ENCODE measurements around the gene PXK.

The PXK gene

DNA sequence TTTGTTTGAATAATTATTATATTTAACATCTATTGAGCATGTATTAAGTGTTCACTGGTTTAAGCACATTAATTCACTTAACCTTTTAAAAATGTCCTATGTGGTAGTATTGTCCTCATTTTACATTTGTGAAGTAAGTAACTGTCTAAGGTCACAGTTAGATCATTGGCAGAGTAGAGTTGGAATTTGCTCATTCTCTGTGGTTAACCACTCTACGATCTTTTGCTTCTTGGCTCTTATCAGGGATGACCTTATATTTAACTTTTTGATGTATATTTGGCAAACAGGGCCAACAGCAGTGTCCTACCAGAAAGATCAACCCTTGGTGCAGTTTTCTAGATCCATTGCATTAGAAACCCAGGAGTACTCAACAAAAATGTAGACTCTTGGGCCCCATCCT lies 34.0 kb downstream of the PXK start (continued):
- TF ChIP-seq GLI2 (tag by site-specific recombination; IDR thresholded peaks at IDR 0.05; ENCODE audit: borderline replicate concordance, low read depth) (no peak), ZNF223 (tag by site-specific recombination; IDR thresholded peaks at IDR 0.05) (no peak)

DNA sequence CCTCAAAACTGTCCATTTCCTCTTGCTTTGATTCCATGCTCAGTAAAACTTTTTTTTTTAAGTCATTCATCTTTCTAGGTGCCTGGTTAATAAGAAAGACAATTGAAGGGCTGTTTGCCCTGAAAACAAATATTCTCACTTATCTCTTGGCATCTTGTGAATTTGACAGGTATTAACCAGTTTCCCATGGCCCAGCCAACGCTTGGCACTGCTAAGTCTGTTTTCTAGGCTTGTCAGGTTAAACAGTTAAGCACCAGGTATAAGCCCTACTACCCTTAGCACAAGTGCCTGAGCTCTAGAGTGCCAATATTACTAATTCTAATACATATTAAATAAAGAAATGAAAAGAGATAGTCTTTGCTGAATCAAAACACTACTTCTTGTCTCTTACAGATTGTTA lies 36.3 kb downstream of the PXK start:
- CTCF ChIA-PET: interaction anchor here (1.0 kb wide), 1 partner anchor 159 kb away, joined by 3 read pairs; no protein-coding TSS in a partner anchor
- no peaks in the 10 kb centered on the region for H3K4me1 ChIP-seq (ENCODE audit: control insufficient read depth, insufficient read depth, low read length)

More for the DNA sequence above, 36.3 kb downstream of the PXK start:
- H3K27ac ChIP-seq (ENCODE audit: extremely low read depth, low read depth, low read length): no peak overlapping the region
- peaks cover 0 to 5% of the 10 kb centered on the region in 2 experiments; a peak in 1 of 3 replicates for H3K36me3 ChIP-seq (ENCODE audit: control insufficient read depth in 2 of 2, insufficient read depth in 1 of 2, low read length in 2 of 2)
- H3K4me3 ChIP-seq (ENCODE audit: low read depth, low read length): no peak overlapping the region
- no peaks in the 10 kb centered on the region for H3K9me3 ChIP-seq (ENCODE audit: control insufficient read depth, insufficient read depth, low read depth, low read length)
- TF ChIP-seq SETDB1 (IDR thresholded peaks at IDR 0.05; ENCODE audit: insufficient read length, low read length) (no peak), ZNF175 (tag by site-specific recombination; IDR thresholded peaks at IDR 0.05) (no peak), GLIS1 (tag by site-specific recombination; IDR thresholded peaks at IDR 0.05) (no peak), ZIC2 (tag by site-specific recombination; IDR thresholded peaks at IDR 0.05) (no peak), KLF10 (tag by site-specific recombination; IDR thresholded peaks at IDR 0.05) (no peak), ZNF555 (tag by site-specific recombination; conservative IDR thresholded peaks at IDR 0.05) (no peak), ZFHX2 (tag by site-specific recombination; conservative IDR thresholded peaks at IDR 0.05) (no peak), ZNF600 (tag by site-specific recombination; IDR thresholded peaks at IDR 0.05) (no peak), MEIS1 (CRISPR knock-in tag; IDR thresholded peaks at IDR 0.05; ENCODE audit: borderline replicate concordance) (no peak), HOXC10 (CRISPR knock-in tag; IDR thresholded peaks at IDR 0.05) (no peak), ZNF558 (tag by site-specific recombination; IDR thresholded peaks at IDR 0.05) (no peak), OSR2 (tag by site-specific recombination; IDR thresholded peaks at IDR 0.05) (no peak)
- TF ChIP-seq, protein P1, sequence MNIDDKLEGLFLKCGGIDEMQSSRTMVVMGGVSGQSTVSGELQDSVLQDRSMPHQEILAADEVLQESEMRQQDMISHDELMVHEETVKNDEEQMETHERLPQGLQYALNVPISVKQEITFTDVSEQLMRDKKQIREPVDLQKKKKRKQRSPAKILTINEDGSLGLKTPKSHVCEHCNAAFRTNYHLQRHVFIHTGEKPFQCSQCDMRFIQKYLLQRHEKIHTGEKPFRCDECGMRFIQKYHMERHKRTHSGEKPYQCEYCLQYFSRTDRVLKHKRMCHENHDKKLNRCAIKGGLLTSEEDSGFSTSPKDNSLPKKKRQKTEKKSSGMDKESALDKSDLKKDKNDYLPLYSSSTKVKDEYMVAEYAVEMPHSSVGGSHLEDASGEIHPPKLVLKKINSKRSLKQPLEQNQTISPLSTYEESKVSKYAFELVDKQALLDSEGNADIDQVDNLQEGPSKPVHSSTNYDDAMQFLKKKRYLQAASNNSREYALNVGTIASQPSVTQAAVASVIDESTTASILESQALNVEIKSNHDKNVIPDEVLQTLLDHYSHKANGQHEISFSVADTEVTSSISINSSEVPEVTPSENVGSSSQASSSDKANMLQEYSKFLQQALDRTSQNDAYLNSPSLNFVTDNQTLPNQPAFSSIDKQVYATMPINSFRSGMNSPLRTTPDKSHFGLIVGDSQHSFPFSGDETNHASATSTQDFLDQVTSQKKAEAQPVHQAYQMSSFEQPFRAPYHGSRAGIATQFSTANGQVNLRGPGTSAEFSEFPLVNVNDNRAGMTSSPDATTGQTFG (tag by site-specific recombination; IDR thresholded peaks at IDR 0.05; ENCODE audit: borderline replicate concordance): no peak
- TF ChIP-seq, protein P2, sequence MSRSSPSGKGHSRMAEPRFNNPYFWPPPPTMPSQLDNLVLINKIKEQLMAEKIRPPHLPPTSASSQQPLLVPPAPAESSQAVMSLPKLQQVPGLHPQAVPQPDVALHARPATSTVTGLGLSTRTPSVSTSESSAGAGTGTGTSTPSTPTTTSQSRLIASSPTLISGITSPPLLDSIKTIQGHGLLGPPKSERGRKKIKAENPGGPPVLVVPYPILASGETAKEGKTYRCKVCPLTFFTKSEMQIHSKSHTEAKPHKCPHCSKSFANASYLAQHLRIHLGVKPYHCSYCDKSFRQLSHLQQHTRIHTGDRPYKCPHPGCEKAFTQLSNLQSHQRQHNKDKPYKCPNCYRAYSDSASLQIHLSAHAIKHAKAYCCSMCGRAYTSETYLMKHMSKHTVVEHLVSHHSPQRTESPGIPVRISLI (tag by site-specific recombination; IDR thresholded peaks at IDR 0.05): no peak
- TF ChIP-seq, protein P3, sequence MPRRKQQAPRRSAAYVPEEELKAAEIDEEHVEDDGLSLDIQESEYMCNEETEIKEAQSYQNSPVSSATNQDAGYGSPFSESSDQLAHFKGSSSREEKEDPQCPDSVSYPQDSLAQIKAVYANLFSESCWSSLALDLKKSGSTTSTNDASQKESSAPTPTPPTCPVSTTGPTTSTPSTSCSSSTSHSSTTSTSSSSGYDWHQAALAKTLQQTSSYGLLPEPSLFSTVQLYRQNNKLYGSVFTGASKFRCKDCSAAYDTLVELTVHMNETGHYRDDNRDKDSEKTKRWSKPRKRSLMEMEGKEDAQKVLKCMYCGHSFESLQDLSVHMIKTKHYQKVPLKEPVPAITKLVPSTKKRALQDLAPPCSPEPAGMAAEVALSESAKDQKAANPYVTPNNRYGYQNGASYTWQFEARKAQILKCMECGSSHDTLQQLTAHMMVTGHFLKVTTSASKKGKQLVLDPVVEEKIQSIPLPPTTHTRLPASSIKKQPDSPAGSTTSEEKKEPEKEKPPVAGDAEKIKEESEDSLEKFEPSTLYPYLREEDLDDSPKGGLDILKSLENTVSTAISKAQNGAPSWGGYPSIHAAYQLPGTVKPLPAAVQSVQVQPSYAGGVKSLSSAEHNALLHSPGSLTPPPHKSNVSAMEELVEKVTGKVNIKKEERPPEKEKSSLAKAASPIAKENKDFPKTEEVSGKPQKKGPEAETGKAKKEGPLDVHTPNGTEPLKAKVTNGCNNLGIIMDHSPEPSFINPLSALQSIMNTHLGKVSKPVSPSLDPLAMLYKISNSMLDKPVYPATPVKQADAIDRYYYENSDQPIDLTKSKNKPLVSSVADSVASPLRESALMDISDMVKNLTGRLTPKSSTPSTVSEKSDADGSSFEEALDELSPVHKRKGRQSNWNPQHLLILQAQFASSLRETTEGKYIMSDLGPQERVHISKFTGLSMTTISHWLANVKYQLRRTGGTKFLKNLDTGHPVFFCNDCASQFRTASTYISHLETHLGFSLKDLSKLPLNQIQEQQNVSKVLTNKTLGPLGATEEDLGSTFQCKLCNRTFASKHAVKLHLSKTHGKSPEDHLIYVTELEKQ (tag by site-specific recombination; IDR thresholded peaks at IDR 0.05; ENCODE audit: borderline replicate concordance): no peak
- TF ChIP-seq, protein P4, sequence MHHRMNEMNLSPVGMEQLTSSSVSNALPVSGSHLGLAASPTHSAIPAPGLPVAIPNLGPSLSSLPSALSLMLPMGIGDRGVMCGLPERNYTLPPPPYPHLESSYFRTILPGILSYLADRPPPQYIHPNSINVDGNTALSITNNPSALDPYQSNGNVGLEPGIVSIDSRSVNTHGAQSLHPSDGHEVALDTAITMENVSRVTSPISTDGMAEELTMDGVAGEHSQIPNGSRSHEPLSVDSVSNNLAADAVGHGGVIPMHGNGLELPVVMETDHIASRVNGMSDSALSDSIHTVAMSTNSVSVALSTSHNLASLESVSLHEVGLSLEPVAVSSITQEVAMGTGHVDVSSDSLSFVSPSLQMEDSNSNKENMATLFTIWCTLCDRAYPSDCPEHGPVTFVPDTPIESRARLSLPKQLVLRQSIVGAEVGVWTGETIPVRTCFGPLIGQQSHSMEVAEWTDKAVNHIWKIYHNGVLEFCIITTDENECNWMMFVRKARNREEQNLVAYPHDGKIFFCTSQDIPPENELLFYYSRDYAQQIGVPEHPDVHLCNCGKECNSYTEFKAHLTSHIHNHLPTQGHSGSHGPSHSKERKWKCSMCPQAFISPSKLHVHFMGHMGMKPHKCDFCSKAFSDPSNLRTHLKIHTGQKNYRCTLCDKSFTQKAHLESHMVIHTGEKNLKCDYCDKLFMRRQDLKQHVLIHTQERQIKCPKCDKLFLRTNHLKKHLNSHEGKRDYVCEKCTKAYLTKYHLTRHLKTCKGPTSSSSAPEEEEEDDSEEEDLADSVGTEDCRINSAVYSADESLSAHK (tag by site-specific recombination; IDR thresholded peaks at IDR 0.05): no peak
- POLR2A ChIA-PET: no interaction called here

All from HEK293 (cell line).